ENCODE measurements around the gene ADGRA3.

DNA sequence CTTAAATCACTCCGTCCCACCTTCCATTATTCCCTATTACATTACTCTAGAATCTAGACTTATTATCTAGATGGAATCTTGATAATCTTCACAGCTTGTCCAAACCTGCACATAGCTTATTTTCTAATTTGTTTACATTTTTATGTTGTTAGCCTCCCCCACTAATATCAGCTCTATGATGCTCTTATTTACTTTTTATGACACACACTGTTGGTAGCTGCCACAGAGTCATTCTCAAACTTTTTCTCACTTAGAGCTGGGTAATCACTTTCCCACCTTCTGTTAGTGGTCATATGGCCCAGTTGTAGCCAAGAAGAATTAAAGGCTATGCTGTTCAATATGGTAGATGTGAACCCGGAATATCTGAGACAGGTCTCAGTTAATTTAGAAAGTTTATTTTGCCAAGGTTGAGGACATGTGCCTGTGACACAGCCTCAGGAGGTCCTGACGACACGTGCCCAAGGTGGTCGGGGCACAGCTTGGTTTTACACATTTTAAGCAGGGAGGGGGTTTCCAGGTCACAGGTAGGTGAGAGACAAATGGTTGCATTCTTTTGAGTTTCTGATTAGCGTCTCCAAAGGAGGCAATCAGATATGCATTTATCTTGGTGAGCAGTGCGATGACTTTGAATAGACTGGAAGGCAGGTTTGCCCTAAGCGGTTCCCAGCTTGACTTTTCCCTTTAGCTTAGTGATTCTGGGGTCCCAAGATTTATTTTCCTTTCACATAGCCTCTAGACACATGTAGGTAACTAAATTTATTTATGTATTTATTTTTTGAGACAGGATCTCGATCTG is 7.0 kb upstream of the ADGRA3 start:
- TF ChIP-seq, protein P1, sequence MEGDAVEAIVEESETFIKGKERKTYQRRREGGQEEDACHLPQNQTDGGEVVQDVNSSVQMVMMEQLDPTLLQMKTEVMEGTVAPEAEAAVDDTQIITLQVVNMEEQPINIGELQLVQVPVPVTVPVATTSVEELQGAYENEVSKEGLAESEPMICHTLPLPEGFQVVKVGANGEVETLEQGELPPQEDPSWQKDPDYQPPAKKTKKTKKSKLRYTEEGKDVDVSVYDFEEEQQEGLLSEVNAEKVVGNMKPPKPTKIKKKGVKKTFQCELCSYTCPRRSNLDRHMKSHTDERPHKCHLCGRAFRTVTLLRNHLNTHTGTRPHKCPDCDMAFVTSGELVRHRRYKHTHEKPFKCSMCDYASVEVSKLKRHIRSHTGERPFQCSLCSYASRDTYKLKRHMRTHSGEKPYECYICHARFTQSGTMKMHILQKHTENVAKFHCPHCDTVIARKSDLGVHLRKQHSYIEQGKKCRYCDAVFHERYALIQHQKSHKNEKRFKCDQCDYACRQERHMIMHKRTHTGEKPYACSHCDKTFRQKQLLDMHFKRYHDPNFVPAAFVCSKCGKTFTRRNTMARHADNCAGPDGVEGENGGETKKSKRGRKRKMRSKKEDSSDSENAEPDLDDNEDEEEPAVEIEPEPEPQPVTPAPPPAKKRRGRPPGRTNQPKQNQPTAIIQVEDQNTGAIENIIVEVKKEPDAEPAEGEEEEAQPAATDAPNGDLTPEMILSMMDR (IDR thresholded peaks at IDR 0.05): no peak
- TF ChIP-seq POLR2A (IDR thresholded peaks at IDR 0.05) (no peak), POLR2AphosphoS5 (IDR thresholded peaks at IDR 0.05) (no peak), EP300 (IDR thresholded peaks at IDR 0.05) (no peak)

All from upper lobe of left lung (tissue), 4 donors.